IMR-90 (cell line): ENCODE data around the gene TCF7. TPM values are rescaled to one million over a fixed set of nuclear protein-coding genes. Genes with fewer than 3 reads are reported as not detected.

Experiments used
- ATAC-seq: fragments of 200-7000 bp; cut with Tn5 transposase; 2 replicates; pipeline ENCODE4 v1.9.1; 2020; ENCODE audit warnings: low read depth, mild to moderate bottlenecking, moderate library complexity
- BruUV-seq: library from RNA; stranded (reverse); fragments of 400-500 nt; replicated peaks from 2 replicates; lab custom pipeline; 2021; lab: Mats Ljungman, UMichigan
- CTCF ChIA-PET: fragments of 300-600 bp; formaldehyde crosslinking; extraction: SDS; loops from one replicate; lab custom pipeline; 2021; ENCODE audit warnings: antibody characterized with exemption; lab: Yijun Ruan, JAX
- POLR2A ChIA-PET: fragments of 300-600 bp; sonication (Branson Sonifier 250); formaldehyde crosslinking; loops from one replicate; lab custom pipeline; 2022; ENCODE audit warnings: antibody characterized with exemption; ENCODE audit not compliant: unreplicated experiment; lab: Charles Lee
- DNase-seq: peaks from one replicate; pipeline ENCODE4 v3.0.0; 2013
- H2AFZ ChIP-seq: replicated peaks from 2 replicates; pipeline ENCODE3; 2013; ENCODE audit warnings: low read length, mild to moderate bottlenecking; ENCODE audit not compliant: poor library complexity
- H2AK5ac ChIP-seq: 2 replicates; pipeline ENCODE4 v1.6.1; 2013; ENCODE audit warnings: low read depth, low read length, inconsistent platforms
- H2AK9ac ChIP-seq: replicated peaks from 2 replicates; pipeline ENCODE3; 2013; ENCODE audit warnings: mild to moderate bottlenecking, low read depth, low read length, moderate library complexity; ENCODE audit not compliant: poor library complexity
- H2BK120ac ChIP-seq: 2 replicates; pipeline ENCODE4 v1.6.1; 2013; ENCODE audit warnings: low read depth, low read length, inconsistent platforms
- H2BK15ac ChIP-seq: 3 replicates; pipeline ENCODE4 v1.6.1; 2013; ENCODE audit warnings: low read depth, low read length, inconsistent platforms
- H2BK20ac ChIP-seq: 2 replicates; pipeline ENCODE4 v1.6.1; 2013; ENCODE audit warnings: low read depth, mild to moderate bottlenecking, inconsistent platforms, low read length, moderate library complexity
- H2BK5ac ChIP-seq: 2 replicates; pipeline ENCODE4 v1.6.1; 2013; ENCODE audit warnings: mild to moderate bottlenecking, low read depth, low read length, inconsistent platforms; ENCODE audit not compliant: poor library complexity, severe bottlenecking
- H3K14ac ChIP-seq: replicated peaks from 2 replicates; pipeline ENCODE4 v1.6.1; 2013; ENCODE audit warnings: low read depth, low read length, inconsistent platforms
- H3K18ac ChIP-seq: 2 replicates; pipeline ENCODE4 v1.6.1; 2013; ENCODE audit warnings: low read depth, low read length, control low read depth
- H3K23ac ChIP-seq: 2 replicates; pipeline ENCODE4 v1.6.1; 2013; ENCODE audit warnings: low read depth, low read length, inconsistent platforms
- H3K27ac ChIP-seq: 2 replicates; pipeline ENCODE4 v1.5.1; 2013; ENCODE audit warnings: mild to moderate bottlenecking, control low read depth, low read length; ENCODE audit not compliant: insufficient read depth
- H3K27me3 ChIP-seq: 2 replicates; pipeline ENCODE4 v1.6.1; 2013; ENCODE audit warnings: low read length; ENCODE audit not compliant: control insufficient read depth, insufficient read depth
- H3K36me3 ChIP-seq: 2 replicates; pipeline ENCODE4 v1.6.1; 2013; ENCODE audit warnings: low read length, mixed read lengths; ENCODE audit not compliant: control insufficient read depth, insufficient read depth
- H3K4ac ChIP-seq: 2 replicates; pipeline ENCODE4 v1.6.1; 2013; ENCODE audit warnings: low read depth, low read length, inconsistent platforms
- H3K4me1 ChIP-seq: 2 replicates; pipeline ENCODE4 v1.6.1; 2013; ENCODE audit warnings: low read length, mixed read lengths; ENCODE audit not compliant: control insufficient read depth, insufficient read depth
- H3K4me2 ChIP-seq: 2 replicates; pipeline ENCODE4 v1.6.1; 2013; ENCODE audit warnings: low read depth, mild to moderate bottlenecking, control low read depth, low read length, moderate library complexity
- H3K4me3 ChIP-seq: 2 replicates; pipeline ENCODE4 v1.5.1; 2013; ENCODE audit warnings: low read depth, mild to moderate bottlenecking, control low read depth, low read length, moderate library complexity; ENCODE audit not compliant: insufficient read depth
- H3K56ac ChIP-seq: 2 replicates; pipeline ENCODE4 v1.6.1; 2013; ENCODE audit warnings: low read length, inconsistent platforms; ENCODE audit not compliant: insufficient read depth; ENCODE audit errors: extremely low read depth
- H3K79me1 ChIP-seq, 2 experiments: 2 replicates each; pipeline ENCODE4 v1.6.1; 2013; ENCODE audit warnings: low read length in 2 of 2, inconsistent platforms in 1 of 2, low read depth in 1 of 2
- H3K9ac ChIP-seq: 2 replicates; pipeline ENCODE4 v1.6.1; 2013; ENCODE audit warnings: low read depth, low read length, control low read depth
- H3K9me1 ChIP-seq: 2 replicates; pipeline ENCODE4 v1.6.1; 2013; ENCODE audit warnings: low read length, inconsistent platforms; ENCODE audit not compliant: insufficient read depth
- H3K9me3 ChIP-seq: 2 replicates; pipeline ENCODE4 v1.6.1; 2013; ENCODE audit warnings: low read length; ENCODE audit not compliant: control insufficient read depth, insufficient read depth
- H4K20me1 ChIP-seq: 2 replicates; pipeline ENCODE4 v1.6.1; 2013; ENCODE audit warnings: low read length, inconsistent platforms; ENCODE audit not compliant: insufficient read depth
- H4K5ac ChIP-seq: 2 replicates; pipeline ENCODE4 v1.6.1; 2013; ENCODE audit warnings: mild to moderate bottlenecking, low read depth, low read length, control low read depth
- H4K8ac ChIP-seq, 2 experiments: 2 replicates each; pipeline ENCODE4 v1.6.1; 2013; ENCODE audit warnings: low read depth in 2 of 2, low read length in 2 of 2, control low read depth in 1 of 2, inconsistent platforms in 1 of 2
- H4K91ac ChIP-seq: 2 replicates; pipeline ENCODE4 v1.6.1; 2013; ENCODE audit warnings: low read depth, low read length, inconsistent platforms; ENCODE audit not compliant: insufficient read depth
- MAFK ChIP-seq: IDR thresholded peaks from 2 replicates; pipeline ENCODE4 v1.6.1; 2012; ENCODE audit warnings: low read depth, low read length, improper control_type of control experiment
- MXI1 ChIP-seq: IDR thresholded peaks from 2 replicates; pipeline ENCODE4 v1.6.1; 2012; ENCODE audit warnings: low read depth, mild to moderate bottlenecking, low read length, moderate library complexity, borderline replicate concordance
- NFE2L2 ChIP-seq: fragments of 150-350 bp; IDR thresholded peaks from 2 replicates; pipeline ENCODE4 v1.6.1; 2016; ENCODE audit warnings: low read depth, mild to moderate bottlenecking, low read length
- POLR2A ChIP-seq: IDR thresholded peaks from 2 replicates; pipeline ENCODE4 v1.6.1; 2012; ENCODE audit warnings: mild to moderate bottlenecking, low read depth, low read length
- RAD21 ChIP-seq: IDR thresholded peaks from 2 replicates; pipeline ENCODE4 v1.6.1; 2012; ENCODE audit warnings: low read length, improper control_type of control experiment
- RFX5 ChIP-seq: IDR thresholded peaks from 2 replicates; pipeline ENCODE4 v1.8.0; 2012; ENCODE audit warnings: low read depth, mild to moderate bottlenecking, low read length, moderate library complexity
- SMC3 ChIP-seq: fragments of 150-350 bp; IDR thresholded peaks from 2 replicates; pipeline ENCODE4 v1.6.1; 2016; ENCODE audit warnings: low read depth, mild to moderate bottlenecking, antibody characterized with exemption, low read length, moderate library complexity
- WGBS, 2 experiments: methylation state at CpG; one replicate each; pipeline versions ENCODE4 v1.1.5 to v1.1.7; 2013; ENCODE audit warnings: missing lambda C conversion rate in 2 of 2; ENCODE audit not compliant: insufficient read length in 1 of 2; ENCODE audit errors: extremely low coverage in 2 of 2; 5-methylcytosine and 5-hydroxymethylcytosine counted together
- dilution Hi-C: fragments of 300-500 bp; cut with HindIII; formaldehyde crosslinking; loops from one replicate; pipeline ENCODE4 v1.14.3; 2018; ENCODE audit warnings: low sequenced_read_pairs; ENCODE audit not compliant: unreplicated experiment
- in situ Hi-C: fragments of 300-500 bp; cut with MboI; formaldehyde crosslinking; loops from 3 replicates; pipeline ENCODE4 v1.14.3; 2019; ENCODE audit warnings: low sequenced_read_pairs, inconsistent platforms, mixed read lengths
- intact Hi-C: fragments of 100-400 bp; cut with micrococcal nuclease; formaldehyde crosslinking; loops from 2 replicates; pipeline ENCODE4 v1.10.0; 2022
- polyA plus RNA-seq, 3 experiments: library from polyadenylated mRNA; depleted of rRNA; stranded (reverse); fragments of >200 nt; gene quantifications; 2 replicates each; pipeline ENCODE4 v1.2.3, GENCODE V29; 2012; ENCODE audit warnings: low replicate concordance in 1 of 3
- total RNA-seq: library from RNA; depleted of rRNA; stranded (reverse); fragments of >200 nt; gene quantifications from 2 replicates; pipeline ENCODE4 v1.2.3, GENCODE V29; 2012
- TF ChIP-seq, protein P1 (sequence below): fragments of 150-350 bp; IDR thresholded peaks from 2 replicates; pipeline ENCODE4 v1.6.1; 2016; ENCODE audit warnings: low read depth, mild to moderate bottlenecking, low read length, moderate library complexity, borderline replicate concordance

TCF7 gene
- total and polyA plus RNA-seq, 2 of the 4 experiments (the other 2 are of a cell fraction) = 1.3 to 3.4 TPM

DNA sequence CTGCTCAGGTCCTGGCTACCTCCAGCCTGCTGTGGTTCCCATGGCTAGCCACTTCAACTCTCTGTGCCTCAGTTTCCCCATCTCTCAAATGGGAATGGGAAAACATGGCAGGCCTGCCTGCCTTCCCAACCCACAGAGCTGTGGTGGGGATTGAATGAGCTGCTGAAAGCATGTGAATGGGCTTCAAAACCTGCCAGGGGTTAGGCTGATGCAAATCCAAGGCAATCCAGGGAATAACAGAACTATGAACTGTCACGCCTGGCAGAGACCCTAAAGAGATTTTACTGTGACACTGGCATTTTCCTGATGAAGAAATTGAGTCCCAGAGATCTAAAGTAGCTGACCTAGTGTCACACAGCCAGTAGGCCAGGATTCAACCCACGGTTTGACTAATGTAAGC is 29.9 kb upstream of the TCF7 start:
- Histone ChIP-seq H3K79me1 (no peaks in the 10 kb centered on the region), H4K8ac (no peak overlapping the region), H3K4me3 (no peak overlapping the region), H2BK120ac (no peak overlapping the region), H2BK5ac (no peak overlapping the region), H2BK15ac (no peak overlapping the region), H3K9me3 (no peaks in the 10 kb centered on the region), H3K9me1 (no peaks in the 10 kb centered on the region), H2AK5ac (no peak overlapping the region), H3K4ac (no peak overlapping the region), H3K4me2 (no peak overlapping the region), H2AFZ (no peak overlapping the region), H3K27me3 (peaks cover 16% of the 10 kb centered on the region), H3K36me3 (no peaks in the 10 kb centered on the region), H3K14ac (no peak overlapping the region), H4K91ac (no peak overlapping the region), H3K18ac (no peak overlapping the region), H3K56ac (no peak overlapping the region), H3K4me1 (peaks cover 2% of the 10 kb centered on the region; the same call in 1 of the 2 replicates), H4K5ac (no peak overlapping the region), H3K23ac (no peak overlapping the region), H2AK9ac (no peak overlapping the region), H2BK20ac (no peak overlapping the region), H3K9ac (no peak overlapping the region), H4K20me1 (no peaks in the 10 kb centered on the region), H3K27ac (no peak overlapping the region)
- CTCF ChIA-PET = interaction anchor here (0.8 kb wide), 1 partner anchor 20 kb away, joined by 3 read pairs; no protein-coding TSS in a partner anchor
- dilution Hi-C loops = no loop called here
- WGBS, 2 experiments = no CpG with 5 or more reads among the region's 2 CpGs
- TF ChIP-seq MXI1 (no peak), MAFK (no peak), RFX5 (no peak), NFE2L2 (no peak), RAD21 (no peak), SMC3 (no peak), POLR2A (no peak)
- TF ChIP-seq, protein P1, sequence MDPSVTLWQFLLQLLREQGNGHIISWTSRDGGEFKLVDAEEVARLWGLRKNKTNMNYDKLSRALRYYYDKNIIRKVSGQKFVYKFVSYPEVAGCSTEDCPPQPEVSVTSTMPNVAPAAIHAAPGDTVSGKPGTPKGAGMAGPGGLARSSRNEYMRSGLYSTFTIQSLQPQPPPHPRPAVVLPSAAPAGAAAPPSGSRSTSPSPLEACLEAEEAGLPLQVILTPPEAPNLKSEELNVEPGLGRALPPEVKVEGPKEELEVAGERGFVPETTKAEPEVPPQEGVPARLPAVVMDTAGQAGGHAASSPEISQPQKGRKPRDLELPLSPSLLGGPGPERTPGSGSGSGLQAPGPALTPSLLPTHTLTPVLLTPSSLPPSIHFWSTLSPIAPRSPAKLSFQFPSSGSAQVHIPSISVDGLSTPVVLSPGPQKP = no peak
- intact Hi-C loops = no loop called here
- in situ Hi-C loops = no loop called here
- POLR2A ChIA-PET = no interaction called here
- DNase-seq (no peak), ATAC-seq (no peak)
- BruUV-seq = no TSS peak
